ENCODE measurements around the gene OR51G2. TPM values are rescaled to one million over a fixed set of nuclear protein-coding genes. Genes with fewer than 3 reads are reported as not detected.

The OR51G2 gene
- total RNA-seq, 1 experiment from 2014 or later, result not detected

DNA sequence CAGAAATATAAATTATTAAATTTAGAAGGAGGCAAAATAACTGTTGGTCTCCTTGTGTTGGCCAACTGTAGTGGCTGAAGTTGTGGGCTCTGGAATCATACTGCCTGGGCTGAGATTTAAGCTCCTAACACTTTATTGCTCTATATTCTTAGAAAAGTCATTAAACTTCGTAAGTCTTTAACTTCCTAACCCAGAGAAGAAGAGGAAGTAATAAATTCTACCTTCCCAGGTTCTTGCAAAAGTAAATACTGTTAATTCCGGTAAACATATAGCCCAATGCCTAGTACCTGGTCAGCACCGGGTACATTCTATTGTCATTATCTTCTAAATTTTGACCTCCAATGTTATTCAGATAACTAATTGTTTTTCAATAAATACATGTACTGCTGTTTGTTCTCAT, 33.0 kb downstream of the OR51G2 start:
- TF ChIP-seq, protein P1, sequence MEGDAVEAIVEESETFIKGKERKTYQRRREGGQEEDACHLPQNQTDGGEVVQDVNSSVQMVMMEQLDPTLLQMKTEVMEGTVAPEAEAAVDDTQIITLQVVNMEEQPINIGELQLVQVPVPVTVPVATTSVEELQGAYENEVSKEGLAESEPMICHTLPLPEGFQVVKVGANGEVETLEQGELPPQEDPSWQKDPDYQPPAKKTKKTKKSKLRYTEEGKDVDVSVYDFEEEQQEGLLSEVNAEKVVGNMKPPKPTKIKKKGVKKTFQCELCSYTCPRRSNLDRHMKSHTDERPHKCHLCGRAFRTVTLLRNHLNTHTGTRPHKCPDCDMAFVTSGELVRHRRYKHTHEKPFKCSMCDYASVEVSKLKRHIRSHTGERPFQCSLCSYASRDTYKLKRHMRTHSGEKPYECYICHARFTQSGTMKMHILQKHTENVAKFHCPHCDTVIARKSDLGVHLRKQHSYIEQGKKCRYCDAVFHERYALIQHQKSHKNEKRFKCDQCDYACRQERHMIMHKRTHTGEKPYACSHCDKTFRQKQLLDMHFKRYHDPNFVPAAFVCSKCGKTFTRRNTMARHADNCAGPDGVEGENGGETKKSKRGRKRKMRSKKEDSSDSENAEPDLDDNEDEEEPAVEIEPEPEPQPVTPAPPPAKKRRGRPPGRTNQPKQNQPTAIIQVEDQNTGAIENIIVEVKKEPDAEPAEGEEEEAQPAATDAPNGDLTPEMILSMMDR (IDR thresholded peaks at IDR 0.05; ENCODE audit: unreplicated experiment), result no peak
- no peak for DNase-seq (ENCODE audit: unreplicated experiment)
- no TSS peak for BruUV-seq (replicated peaks)
- Mint-ChIP-seq H3K36me3 (ENCODE audit: insufficient read depth, unreplicated experiment) (peaks cover 6% of the 10 kb centered on the region), H3K4me1 (ENCODE audit: insufficient read depth, unreplicated experiment) (no peaks in the 10 kb centered on the region), H3K27me3 (ENCODE audit: insufficient read depth, unreplicated experiment) (peaks cover 30% of the 10 kb centered on the region), H3K9me3 (ENCODE audit: unreplicated experiment) (peaks cover 8% of the 10 kb centered on the region), H3K4me3 (ENCODE audit: unreplicated experiment) (no peak overlapping the region), H3K27ac (ENCODE audit: low read depth, unreplicated experiment) (no peak overlapping the region)
- intact Hi-C loops (cut with micrococcal nuclease), result no loop called here
- POLR2A ChIA-PET, result no interaction called here
- CTCF ChIA-PET, result no interaction called here

GRCh38 chr11:4884361-4884760, 34.8 kb downstream of the OR51G2 start:
- no peak for DNase-seq (ENCODE audit: unreplicated experiment)
- ChIA-PET POLR2A (no interaction called here), CTCF (no interaction called here)
- intact Hi-C loops (cut with micrococcal nuclease), result no loop called here
- TF ChIP-seq, protein P1 (IDR thresholded peaks at IDR 0.05; ENCODE audit: unreplicated experiment), result no peak
- Mint-ChIP-seq H3K36me3 (ENCODE audit: insufficient read depth, unreplicated experiment) (no peaks in the 10 kb centered on the region), H3K4me3 (ENCODE audit: unreplicated experiment) (no peak overlapping the region), H3K27ac (ENCODE audit: low read depth, unreplicated experiment) (no peak overlapping the region), H3K4me1 (ENCODE audit: insufficient read depth, unreplicated experiment) (no peaks in the 10 kb centered on the region), H3K9me3 (ENCODE audit: unreplicated experiment) (no peaks in the 10 kb centered on the region), H3K27me3 (ENCODE audit: insufficient read depth, unreplicated experiment) (peaks cover 46% of the 10 kb centered on the region)
- no TSS peak for BruUV-seq (replicated peaks)

- no peak for DNase-seq (ENCODE audit: unreplicated experiment)
- TF ChIP-seq, protein P1 (IDR thresholded peaks at IDR 0.05; ENCODE audit: unreplicated experiment), result no peak
- ChIA-PET POLR2A (no interaction called here), CTCF (no interaction called here)
- Mint-ChIP-seq H3K27me3 (ENCODE audit: insufficient read depth, unreplicated experiment) (peaks cover 46% of the 10 kb centered on the region), H3K27ac (ENCODE audit: low read depth, unreplicated experiment) (no peak overlapping the region), H3K4me3 (ENCODE audit: unreplicated experiment) (no peak overlapping the region), H3K9me3 (ENCODE audit: unreplicated experiment) (no peaks in the 10 kb centered on the region), H3K4me1 (ENCODE audit: insufficient read depth, unreplicated experiment) (no peaks in the 10 kb centered on the region), H3K36me3 (ENCODE audit: insufficient read depth, unreplicated experiment) (no peaks in the 10 kb centered on the region)
- intact Hi-C loops (cut with micrococcal nuclease), result no loop called here
- no TSS peak for BruUV-seq (replicated peaks)
Observed at GRCh38 chr11:4882543-4882942, 36.6 kb downstream of the OR51G2 start.

- Mint-ChIP-seq H3K4me3 (ENCODE audit: unreplicated experiment) (no peak within 1 kb of the TSS), H3K4me1 (ENCODE audit: insufficient read depth, unreplicated experiment) (no peaks in the 10 kb centered on the region), H3K27ac (ENCODE audit: low read depth, unreplicated experiment) (no peak within 1 kb of the TSS), H3K9me3 (ENCODE audit: unreplicated experiment) (no peaks in the 10 kb centered on the region), H3K36me3 (ENCODE audit: insufficient read depth, unreplicated experiment) (no peaks in the 10 kb centered on the region), H3K27me3 (ENCODE audit: insufficient read depth, unreplicated experiment) (peaks cover 46% of the 10 kb centered on the region)
- DNase-seq (ENCODE audit: unreplicated experiment), result no peak
- intact Hi-C loops (cut with micrococcal nuclease), result no loop called here
- CTCF ChIA-PET, result interaction anchor here (0.6 kb wide), 1 partner anchor 1524 kb away, joined by 4 read pairs; no protein-coding TSS in a partner anchor
- POLR2A ChIA-PET, result interaction anchor here (0.7 kb wide), 1 partner anchor 64 kb away, joined by 3 read pairs; no protein-coding TSS in a partner anchor
- TF ChIP-seq, protein P1 (IDR thresholded peaks at IDR 0.05; ENCODE audit: unreplicated experiment), result no peak
- BruUV-seq (replicated peaks), result no TSS peak
Observed at GRCh38 chr11:4881860-4882500, 37.2 kb downstream of the OR51G2 start, which contains the start of gene OR51T1. OR51T1 (plus strand) TSS chr11:4881900; CDS start chr11:4881900, 0 bp downstream.
